ENCODE data around the gene ACTL7B. TPM values are rescaled to one million over a fixed set of nuclear protein-coding genes. Genes with fewer than 3 reads are reported as not detected.

ACTL7B gene
- total RNA-seq, 4 donors from 2014 or later: not detected

DNA sequence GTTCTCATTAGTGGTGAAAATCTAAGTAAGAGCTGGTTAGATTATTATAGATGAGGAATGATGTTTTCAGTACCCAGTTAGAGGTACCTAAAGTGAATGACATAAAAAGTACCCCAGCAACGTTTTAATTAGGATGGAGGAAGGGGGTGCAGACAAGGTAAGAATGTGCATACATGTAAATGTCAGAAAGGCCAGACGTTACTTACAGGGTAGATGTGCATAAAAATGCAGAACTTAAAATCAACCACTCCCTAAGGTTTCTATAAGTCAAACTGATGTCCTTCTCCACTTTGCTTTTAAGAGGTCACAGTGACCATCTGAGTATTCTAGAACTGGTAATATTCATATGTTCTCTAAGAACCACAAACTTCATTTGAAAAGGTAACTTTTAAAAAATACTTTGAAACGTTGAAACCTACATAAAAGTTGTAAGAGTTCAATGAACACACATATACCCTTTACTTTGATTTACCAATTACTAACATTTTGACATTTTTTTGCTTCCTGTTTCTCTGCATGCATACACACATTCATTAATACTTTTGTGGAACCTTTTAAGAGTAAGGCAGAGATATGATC lies 25.0 kb upstream of the ACTL7B start:
- Histone ChIP-seq H3K27ac (replicated peaks in 1 of 4) (no peak overlapping the region), H3K4me3 (no peak overlapping the region), H3K9me3 (no peaks in the 10 kb centered on the region), H3K36me3 (peaks cover 43 to 78% (median 71%) of the 10 kb centered on the region in 4 donors), H3K4me1 (peaks cover 0 to 3% (median 1%) of the 10 kb centered on the region in 4 donors), H3K27me3 (no peaks in the 10 kb centered on the region)
- intact Hi-C loops (cut with DNase I): no loop called here
- TF ChIP-seq POLR2A (IDR thresholded peaks at IDR 0.05; ENCODE audit: low read depth): no peak
- TF ChIP-seq EP300 (IDR thresholded peaks at IDR 0.05): no peak
- no peak for TF ChIP-seq POLR2AphosphoS5 (IDR thresholded peaks at IDR 0.05)
- no peak for TF ChIP-seq CTCF (IDR thresholded peaks at IDR 0.05)
- WGBS: 80% methylated on average over 3 of the region's 3 CpGs
- DNase-seq (ENCODE audit: extremely low spot score): no peak

DNA sequence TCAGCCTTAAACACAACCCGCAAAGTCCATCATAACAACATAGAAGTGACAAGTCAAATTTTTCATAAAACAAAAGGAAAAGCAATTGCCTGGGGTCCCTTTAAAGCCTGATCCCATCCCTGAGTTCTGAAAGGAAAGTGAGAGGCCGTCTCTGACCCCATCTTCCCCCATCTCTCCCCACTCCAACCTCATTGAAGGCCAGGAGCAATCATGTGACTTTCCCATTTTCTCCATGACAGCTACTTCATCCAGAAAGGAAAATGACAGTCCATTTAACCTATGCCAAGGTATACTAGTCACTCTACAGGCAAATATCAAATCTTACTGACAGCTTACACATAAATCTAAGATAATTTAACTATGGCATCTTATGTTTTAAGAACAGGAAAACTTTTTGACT lies 21.7 kb upstream of the ACTL7B start:
- Histone ChIP-seq H3K27ac (replicated peaks in 1 of 4) (no peak overlapping the region), H3K4me1 (no peaks in the 10 kb centered on the region), H3K4me3 (no peak overlapping the region), H3K27me3 (no peaks in the 10 kb centered on the region), H3K36me3 (peaks cover 72 to 98% (median 92%) of the 10 kb centered on the region in 4 donors), H3K9me3 (no peaks in the 10 kb centered on the region)
- no peak for DNase-seq (ENCODE audit: extremely low spot score)
- WGBS: 100% methylated on average over 2 of the region's 2 CpGs
- TF ChIP-seq POLR2A (IDR thresholded peaks at IDR 0.05; ENCODE audit: low read depth) (no peak), CTCF (IDR thresholded peaks at IDR 0.05) (no peak), EP300 (IDR thresholded peaks at IDR 0.05) (no peak), POLR2AphosphoS5 (IDR thresholded peaks at IDR 0.05) (no peak)
- intact Hi-C loops (cut with DNase I): no loop called here

- Histone ChIP-seq H3K36me3 (peaks cover 73 to 99% (median 90%) of the 10 kb centered on the region in 4 donors), H3K27ac (replicated peaks in 1 of 4) (no peak overlapping the region), H3K4me1 (no peaks in the 10 kb centered on the region), H3K4me3 (no peak overlapping the region), H3K9me3 (no peaks in the 10 kb centered on the region), H3K27me3 (no peaks in the 10 kb centered on the region)
- intact Hi-C loops (cut with DNase I): no loop called here
- 92% methylated on average over 5 of the region's 5 CpGs for WGBS
- DNase-seq (ENCODE audit: extremely low spot score): no peak
- no peak for TF ChIP-seq POLR2AphosphoS5 (IDR thresholded peaks at IDR 0.05)
- no peak for TF ChIP-seq POLR2A (IDR thresholded peaks at IDR 0.05; ENCODE audit: low read depth)
- TF ChIP-seq EP300 (IDR thresholded peaks at IDR 0.05): no peak
- TF ChIP-seq CTCF (IDR thresholded peaks at IDR 0.05): no peak
These were observed 20.6 kb upstream of the ACTL7B start for GRCh38 chr9:108876425-108876824.

- no peak for DNase-seq (ENCODE audit: extremely low spot score)
- 97% methylated on average over 4 of the region's 4 CpGs for WGBS
- intact Hi-C loops (cut with DNase I): no loop called here
- no peak for TF ChIP-seq POLR2AphosphoS5 (IDR thresholded peaks at IDR 0.05)
- no peak for TF ChIP-seq POLR2A (IDR thresholded peaks at IDR 0.05; ENCODE audit: low read depth)
- TF ChIP-seq CTCF (IDR thresholded peaks at IDR 0.05): no peak
- no peak for TF ChIP-seq EP300 (IDR thresholded peaks at IDR 0.05)
- H3K27ac ChIP-seq (replicated peaks in 1 of 4): no peak overlapping the region
- no peaks in the 10 kb centered on the region for H3K4me1 ChIP-seq
- peaks cover 76 to 99% (median 89%) of the 10 kb centered on the region in 4 donors for H3K36me3 ChIP-seq
- no peaks in the 10 kb centered on the region for H3K9me3 ChIP-seq
- H3K27me3 ChIP-seq: no peaks in the 10 kb centered on the region
- H3K4me3 ChIP-seq: no peak overlapping the region
These were observed 18.4 kb upstream of the ACTL7B start for GRCh38 chr9:108874058-108874788.
